ENCODE data around the gene ARHGAP32. TPM values are rescaled to one million over a fixed set of nuclear protein-coding genes. Genes with fewer than 3 reads are reported as not detected.

The ARHGAP32 gene
- total RNA-seq, 4 donors from 2014 or later: 10.0 to 53.7 (median 34.1) TPM

DNA sequence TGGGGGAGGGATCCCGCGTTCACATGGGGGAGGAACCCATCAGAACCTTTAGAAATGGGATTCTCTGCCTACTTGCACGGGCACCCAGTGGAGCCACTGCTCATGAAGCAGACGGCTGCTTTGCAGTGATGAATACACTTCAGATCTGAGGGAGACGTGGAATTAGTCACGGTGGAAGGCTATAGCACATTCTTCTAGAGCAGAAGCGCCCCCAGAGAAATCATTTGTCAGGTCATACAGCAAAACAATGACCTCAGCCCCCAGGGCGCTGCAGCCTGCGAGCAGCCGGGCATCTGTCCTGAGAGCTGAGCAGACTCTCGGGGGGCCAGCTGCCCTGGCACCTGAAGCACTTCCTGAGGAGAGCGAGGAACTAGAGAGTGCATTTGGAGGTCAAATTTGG, 262.1 kb downstream of the ARHGAP32 start:
- Histone ChIP-seq H3K27ac (no peak overlapping the region), H3K36me3 (no peaks in the 10 kb centered on the region), H3K4me1 (no peaks in the 10 kb centered on the region), H3K9me3 (no peaks in the 10 kb centered on the region), H3K4me3 (no peak overlapping the region), H3K27me3 (no peaks in the 10 kb centered on the region)
- no peak for TF ChIP-seq POLR2A (IDR thresholded peaks at IDR 0.05)
- TF ChIP-seq, protein P1, sequence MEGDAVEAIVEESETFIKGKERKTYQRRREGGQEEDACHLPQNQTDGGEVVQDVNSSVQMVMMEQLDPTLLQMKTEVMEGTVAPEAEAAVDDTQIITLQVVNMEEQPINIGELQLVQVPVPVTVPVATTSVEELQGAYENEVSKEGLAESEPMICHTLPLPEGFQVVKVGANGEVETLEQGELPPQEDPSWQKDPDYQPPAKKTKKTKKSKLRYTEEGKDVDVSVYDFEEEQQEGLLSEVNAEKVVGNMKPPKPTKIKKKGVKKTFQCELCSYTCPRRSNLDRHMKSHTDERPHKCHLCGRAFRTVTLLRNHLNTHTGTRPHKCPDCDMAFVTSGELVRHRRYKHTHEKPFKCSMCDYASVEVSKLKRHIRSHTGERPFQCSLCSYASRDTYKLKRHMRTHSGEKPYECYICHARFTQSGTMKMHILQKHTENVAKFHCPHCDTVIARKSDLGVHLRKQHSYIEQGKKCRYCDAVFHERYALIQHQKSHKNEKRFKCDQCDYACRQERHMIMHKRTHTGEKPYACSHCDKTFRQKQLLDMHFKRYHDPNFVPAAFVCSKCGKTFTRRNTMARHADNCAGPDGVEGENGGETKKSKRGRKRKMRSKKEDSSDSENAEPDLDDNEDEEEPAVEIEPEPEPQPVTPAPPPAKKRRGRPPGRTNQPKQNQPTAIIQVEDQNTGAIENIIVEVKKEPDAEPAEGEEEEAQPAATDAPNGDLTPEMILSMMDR (IDR thresholded peaks at IDR 0.05): no peak
- no peak for DNase-seq
- intact Hi-C loops (cut with DNase I; ENCODE audit: low total_unique reads): no loop called here

DNA sequence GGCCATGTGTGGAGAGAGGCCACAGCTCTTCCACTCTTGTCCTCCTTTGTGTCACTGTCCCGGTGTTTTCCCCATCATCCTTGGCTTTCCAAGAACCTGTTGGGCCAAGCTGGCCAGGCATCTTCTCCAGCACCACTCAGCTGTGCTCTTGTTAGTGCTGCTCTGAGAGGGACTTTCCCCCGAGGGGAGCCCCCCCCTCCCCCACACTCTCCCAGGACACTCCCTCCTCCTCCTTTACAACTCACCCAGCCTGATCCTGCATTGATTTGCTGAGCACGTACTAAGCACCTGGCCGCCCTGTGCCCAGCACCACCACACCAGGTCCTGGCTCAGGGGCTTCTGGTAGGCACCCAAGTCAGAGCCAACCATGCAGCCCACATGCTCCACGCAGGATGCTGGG, 262.7 kb downstream of the ARHGAP32 start:
- Histone ChIP-seq H3K9me3 (no peaks in the 10 kb centered on the region), H3K36me3 (no peaks in the 10 kb centered on the region), H3K27ac (no peak overlapping the region), H3K27me3 (no peaks in the 10 kb centered on the region), H3K4me3 (no peak overlapping the region), H3K4me1 (no peaks in the 10 kb centered on the region)
- no peak for TF ChIP-seq POLR2A (IDR thresholded peaks at IDR 0.05)
- TF ChIP-seq, protein P1 (IDR thresholded peaks at IDR 0.05): no peak
- intact Hi-C loops (cut with DNase I; ENCODE audit: low total_unique reads): no loop called here
- no peak for DNase-seq

DNA sequence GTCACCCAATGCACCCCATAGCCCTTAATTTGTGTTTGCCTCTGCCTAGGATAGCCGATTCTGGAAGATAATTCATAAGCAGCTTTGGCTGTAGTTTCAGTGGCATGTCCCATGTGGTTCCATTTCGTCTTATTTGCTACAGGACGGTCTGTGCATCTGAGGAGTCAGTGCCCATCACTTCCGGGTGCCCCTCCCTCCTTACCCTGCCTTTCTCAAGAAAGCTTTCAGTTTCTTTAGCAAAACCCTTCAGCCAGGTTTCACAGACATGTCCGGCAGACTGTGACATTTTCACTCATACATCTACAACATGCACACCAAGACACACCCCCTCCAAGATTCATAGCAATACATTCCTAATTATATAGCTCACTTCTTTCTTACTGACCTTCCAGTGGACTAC, 263.7 kb downstream of the ARHGAP32 start:
- Histone ChIP-seq H3K36me3 (no peaks in the 10 kb centered on the region), H3K4me3 (no peak overlapping the region), H3K27ac (no peak overlapping the region), H3K4me1 (no peaks in the 10 kb centered on the region), H3K9me3 (no peaks in the 10 kb centered on the region), H3K27me3 (no peaks in the 10 kb centered on the region)
- TF ChIP-seq, protein P1 (IDR thresholded peaks at IDR 0.05): no peak
- TF ChIP-seq POLR2A (IDR thresholded peaks at IDR 0.05): no peak
- DNase-seq: no peak
- intact Hi-C loops (cut with DNase I; ENCODE audit: low total_unique reads): no loop called here

DNA sequence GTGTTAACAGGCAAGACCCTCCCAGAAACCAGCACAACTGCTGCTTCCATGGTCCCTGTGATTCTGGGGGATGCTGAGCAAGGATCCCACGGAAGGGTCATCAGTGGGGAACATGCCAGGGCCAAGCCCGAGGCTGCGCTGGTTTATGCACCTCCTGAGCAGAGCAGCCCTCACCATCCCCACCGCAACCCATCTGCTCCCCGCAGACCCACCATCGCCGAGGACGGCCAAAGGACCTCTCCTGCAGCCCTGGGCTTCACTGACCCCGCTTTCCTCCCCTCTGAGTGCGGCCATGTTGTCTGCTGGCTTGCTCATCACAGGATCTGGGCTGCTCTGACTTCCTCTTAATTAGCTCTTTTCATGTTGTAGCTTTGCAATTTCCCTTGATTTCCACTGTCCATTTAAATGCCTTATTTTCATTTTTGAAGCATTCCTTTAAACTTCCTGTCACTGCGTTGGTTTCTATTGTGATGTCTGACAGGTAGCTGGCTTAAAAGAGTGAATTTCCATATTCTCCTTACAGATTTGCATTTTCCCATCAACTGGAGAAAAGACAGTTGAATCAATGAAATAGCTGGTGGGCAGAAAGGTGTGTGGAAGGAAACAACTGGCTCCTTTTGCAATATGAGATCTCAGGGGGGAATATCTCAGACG, 264.3 kb downstream of the ARHGAP32 start:
- H3K9me3 ChIP-seq: no peaks in the 10 kb centered on the region
- DNase-seq: no peak
- intact Hi-C loops (cut with DNase I; ENCODE audit: low total_unique reads): no loop called here

DNA sequence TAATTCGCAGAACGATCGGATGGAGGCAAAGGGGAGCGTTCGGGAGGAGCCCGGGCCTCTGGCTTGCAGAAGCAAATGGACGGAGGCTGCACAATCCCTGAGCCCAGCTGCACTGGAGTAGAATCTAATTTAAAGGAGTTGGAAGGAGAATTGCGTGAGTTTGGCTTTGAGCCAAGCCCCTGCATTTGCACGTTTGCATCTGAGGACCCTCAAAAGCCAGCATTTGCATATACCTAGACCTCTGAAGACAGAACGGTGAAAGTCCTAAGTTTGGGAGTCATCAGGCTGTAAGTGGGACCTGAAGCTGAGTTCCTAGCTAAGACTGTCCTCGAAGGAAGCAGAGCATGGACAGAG, 265.0 kb downstream of the ARHGAP32 start:
- Histone ChIP-seq H3K4me1 (no peaks in the 10 kb centered on the region), H3K4me3 (no peak overlapping the region), H3K27me3 (no peaks in the 10 kb centered on the region), H3K36me3 (no peaks in the 10 kb centered on the region), H3K27ac (no peak overlapping the region), H3K9me3 (no peaks in the 10 kb centered on the region)
- no peak for DNase-seq
- intact Hi-C loops (cut with DNase I; ENCODE audit: low total_unique reads): no loop called here
- no peak for TF ChIP-seq POLR2A (IDR thresholded peaks at IDR 0.05)
- TF ChIP-seq, protein P1 (IDR thresholded peaks at IDR 0.05): no peak

More for the DNA sequence above, 264.3 kb downstream of the ARHGAP32 start:
- Histone ChIP-seq H3K4me1 (no peaks in the 10 kb centered on the region), H3K4me3 (no peak overlapping the region), H3K27me3 (no peaks in the 10 kb centered on the region), H3K27ac (no peak overlapping the region), H3K36me3 (no peaks in the 10 kb centered on the region)
- TF ChIP-seq, protein P1 (IDR thresholded peaks at IDR 0.05): no peak
- no peak for TF ChIP-seq POLR2A (IDR thresholded peaks at IDR 0.05)
